HG03064 (cell line): ENCODE measurements around the gene COL27A1.

Source experiments
- ATAC-seq: cut with Tn5 transposase; IDR thresholded peaks from one replicate; pipeline ENCODE4 v1.9.1; 2021; ENCODE audit warnings: low read depth; ENCODE audit not compliant: unreplicated experiment

Gene COL27A1

DNA sequence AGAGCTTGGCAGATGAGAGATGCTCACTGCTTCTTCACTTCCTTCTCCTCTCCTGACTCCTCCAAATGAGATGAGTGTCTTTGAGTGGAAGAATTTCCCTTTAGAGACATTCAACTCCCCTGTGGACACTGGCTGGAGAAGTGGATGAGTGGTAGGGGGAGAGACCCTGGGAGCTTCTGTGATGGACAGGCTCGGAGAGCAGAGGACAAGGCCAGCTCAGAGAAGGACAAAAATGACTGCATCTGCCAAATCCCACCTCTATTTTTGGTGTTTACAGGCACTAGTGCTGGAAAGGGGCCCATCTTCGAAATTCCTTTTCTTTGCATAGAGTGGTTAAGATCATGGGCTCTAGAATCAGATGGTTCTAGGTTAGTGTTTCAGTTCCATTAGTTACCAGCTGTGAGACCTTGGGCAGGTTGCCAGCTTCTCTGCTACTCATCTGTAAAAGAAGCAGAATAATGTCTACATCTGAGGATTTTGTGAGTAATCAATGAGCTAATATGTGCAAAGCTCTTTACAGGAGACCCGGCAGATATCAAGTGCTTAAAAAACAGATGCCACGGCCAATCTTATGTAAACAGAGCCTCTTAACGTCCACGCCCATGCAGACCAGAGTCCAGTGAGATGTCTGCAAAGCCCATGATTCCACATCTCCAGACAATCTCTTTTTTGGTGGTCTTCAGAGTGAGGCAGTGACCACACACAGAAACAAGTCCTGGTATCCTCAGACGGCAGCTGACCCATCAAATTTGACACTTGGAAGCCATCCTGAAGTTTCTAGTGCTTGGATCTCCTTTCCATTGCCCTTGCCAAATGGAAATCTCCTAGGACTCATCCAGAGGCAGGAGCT lies 13.6 kb upstream of the COL27A1 start:
- ATAC-seq: no peak

GRCh38 chr9:114143234-114143633 lies 12.1 kb upstream of the COL27A1 start:
- ATAC-seq: no peak

DNA sequence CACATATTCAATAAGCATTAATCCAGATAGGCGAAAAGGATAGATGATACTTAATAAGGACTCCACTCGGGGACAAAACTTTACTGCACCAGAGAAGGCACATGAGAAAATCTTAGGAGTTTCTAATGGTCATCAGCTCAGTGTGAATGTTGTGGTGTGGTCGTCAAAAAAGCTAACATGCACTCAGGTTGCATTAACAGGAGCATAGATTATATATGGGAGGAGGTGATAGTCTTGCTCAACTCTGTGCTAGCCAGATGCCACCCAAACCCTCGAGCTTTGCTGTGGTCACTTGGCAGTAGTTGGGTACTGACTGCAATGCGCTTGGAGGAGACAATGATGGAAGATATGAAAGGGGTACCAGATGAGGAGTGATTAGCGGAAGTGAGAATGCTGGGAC lies 8.6 kb upstream of the COL27A1 start:
- no peak for ATAC-seq

DNA sequence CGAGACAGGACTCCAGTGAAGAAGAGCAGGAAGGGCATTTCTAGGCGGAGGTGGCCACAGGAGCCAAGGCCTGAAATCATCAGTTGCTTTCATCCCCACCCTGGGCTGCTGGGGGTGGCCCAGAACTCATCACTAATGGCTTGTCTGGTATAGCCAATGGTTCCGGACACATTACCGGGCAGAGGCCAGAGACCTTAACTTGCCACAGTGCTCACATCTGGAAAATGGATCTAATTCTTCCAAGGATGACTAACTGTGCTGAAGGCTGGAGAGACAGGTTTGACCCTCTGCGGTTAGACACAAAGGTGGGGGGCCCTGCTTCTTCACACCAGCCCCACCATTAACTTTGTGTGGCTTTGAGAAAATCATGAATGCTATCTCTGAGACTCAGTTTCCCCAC lies 6.2 kb upstream of the COL27A1 start:
- no peak for ATAC-seq

GRCh38 chr9:114149765-114150340 lies 5.5 kb upstream of the COL27A1 start:
- ATAC-seq: no peak

GRCh38 chr9:114150608-114151007 lies 4.7 kb upstream of the COL27A1 start:
- ATAC-seq: no peak

- no peak for ATAC-seq
Measured at GRCh38 chr9:114151426-114151956, 3.8 kb upstream of the COL27A1 start.

DNA sequence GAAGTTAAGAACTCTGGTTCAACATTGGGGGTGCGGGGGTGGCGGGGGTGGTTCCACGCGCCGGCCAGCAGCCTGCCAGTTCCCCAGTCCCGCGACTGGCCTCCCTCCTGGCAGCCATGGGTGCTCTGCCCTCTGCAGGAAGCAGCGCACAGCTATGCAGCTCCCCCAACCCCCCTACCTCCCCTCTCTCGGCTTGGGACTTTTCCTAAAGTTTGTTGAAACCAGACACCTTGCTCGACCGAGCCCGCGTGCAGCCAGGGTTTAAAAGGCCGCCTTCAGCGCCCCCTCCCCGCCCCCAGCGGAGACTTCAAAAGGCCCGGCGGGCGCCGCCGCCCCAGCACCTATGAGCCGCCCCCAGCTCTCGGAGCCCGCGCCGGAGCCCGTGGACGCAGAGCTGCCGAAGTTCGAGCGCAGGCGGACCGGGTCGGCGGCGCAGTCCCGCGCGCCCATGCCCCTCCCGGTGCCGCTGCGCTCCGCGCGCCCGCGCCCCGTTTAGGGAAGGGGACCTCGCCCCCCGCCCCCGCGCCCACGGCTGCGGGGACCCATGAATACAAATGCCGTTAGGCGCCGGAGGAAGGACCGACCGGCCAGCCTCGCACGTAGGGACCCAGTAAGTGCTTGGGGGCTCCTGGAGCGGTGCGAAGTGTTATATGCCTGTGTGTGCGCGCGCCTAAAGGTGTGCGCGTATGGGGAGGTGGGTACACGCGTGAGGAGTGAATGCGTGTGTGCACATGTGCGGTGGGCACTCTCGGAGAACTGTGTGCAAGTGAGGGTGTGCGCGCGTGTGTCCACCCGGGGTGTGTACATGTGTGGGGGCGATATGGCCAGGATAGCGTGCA lies 1.4 kb upstream of the COL27A1 start:
- ATAC-seq: no peak

DNA sequence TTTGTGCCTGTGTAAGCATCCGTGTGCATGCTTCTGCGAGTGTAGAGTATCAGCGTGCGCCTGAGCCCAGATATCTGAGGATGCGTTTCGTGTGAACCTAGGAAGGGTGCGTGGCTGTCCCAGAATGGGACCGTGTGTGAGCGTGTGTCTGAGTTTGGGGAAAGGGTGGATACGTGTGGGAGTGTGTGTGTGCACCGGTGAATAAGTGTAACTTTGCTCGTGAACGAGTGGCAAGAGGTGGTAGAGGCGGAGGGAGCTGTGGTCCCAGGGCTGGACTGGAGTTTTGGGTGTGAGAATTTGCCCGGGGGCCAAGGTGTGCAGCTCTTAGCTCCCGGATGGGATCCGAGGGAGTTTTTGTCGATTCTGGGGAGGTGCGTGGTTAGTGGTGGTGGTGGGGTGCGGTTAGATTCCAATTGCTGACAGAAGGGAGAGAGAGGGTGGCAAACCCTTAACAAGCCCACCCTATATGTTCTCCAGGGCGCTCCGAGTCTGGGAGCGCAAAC lies 686 bp upstream of the COL27A1 start:
- no peak for ATAC-seq

DNA sequence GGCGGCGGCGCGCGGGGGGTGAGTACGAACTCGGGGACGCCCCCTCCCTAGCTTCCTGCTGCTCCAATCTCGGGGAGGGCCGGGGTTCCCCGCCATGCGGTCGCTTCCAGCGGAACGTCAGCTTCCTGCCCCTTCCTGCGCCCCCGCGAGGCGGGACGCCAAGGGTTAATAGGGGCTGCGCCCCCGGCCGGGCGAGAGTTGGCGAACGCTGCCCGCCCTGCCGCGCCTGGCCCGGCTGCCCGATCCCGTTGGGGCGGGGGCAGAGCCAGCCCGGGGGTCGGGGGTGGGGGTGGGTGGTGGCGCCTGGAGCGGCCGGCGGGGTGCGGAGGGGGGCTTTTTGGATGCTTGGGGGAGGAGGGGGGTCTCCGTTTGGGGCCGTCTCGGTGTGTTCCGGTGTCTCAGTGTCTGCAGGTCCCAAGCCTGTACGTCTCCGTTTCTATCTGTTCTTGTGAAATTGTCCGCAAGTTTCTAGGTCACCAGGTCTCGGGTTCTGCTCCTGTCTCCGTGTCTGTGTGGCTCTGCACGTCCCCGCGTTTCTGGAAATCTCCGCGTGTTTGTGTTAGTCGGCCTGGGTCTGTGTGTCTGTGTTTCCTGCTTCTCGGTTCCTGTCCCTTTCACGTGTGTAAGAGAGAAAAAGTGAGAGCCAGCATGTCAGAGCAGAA lies 789 bp downstream of the COL27A1 start:
- no peak for ATAC-seq

DNA sequence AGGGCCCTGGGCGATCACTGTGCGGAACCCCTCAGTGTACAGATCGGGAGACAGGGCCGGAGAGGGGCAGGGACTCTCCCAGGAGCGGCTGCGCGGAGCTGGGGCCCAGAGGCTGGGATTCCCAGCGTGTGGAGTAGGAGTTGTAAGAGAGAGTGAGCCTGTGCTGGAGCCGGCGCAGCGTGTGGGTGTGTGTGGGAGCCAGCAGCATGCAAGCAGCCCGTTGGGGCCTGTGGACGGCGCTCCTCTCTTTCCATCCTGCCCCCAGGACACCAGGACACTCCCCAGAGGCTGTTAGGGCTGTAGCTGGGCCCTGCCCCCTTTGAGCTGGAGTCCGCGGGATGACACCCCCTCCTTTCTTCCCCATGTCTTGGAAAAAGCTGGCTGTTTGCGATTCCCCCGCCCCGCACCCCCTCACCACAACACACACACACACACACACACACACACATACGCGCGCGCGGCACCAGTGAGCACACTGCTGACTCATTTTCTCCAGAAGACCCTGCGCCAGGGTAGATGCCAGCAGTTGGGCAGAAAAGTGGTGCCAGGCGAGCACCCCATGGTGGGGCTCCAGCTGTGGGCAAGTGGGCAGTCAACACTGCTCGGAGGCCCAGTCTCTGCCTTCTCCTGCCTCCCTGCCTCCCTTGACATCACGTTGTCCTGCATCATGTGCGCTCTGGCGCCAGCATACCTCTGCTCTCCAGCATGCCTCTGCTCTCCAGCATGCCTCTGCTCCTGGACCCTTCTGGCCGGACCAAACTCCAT lies 1.5 kb downstream of the COL27A1 start:
- ATAC-seq: no peak

DNA sequence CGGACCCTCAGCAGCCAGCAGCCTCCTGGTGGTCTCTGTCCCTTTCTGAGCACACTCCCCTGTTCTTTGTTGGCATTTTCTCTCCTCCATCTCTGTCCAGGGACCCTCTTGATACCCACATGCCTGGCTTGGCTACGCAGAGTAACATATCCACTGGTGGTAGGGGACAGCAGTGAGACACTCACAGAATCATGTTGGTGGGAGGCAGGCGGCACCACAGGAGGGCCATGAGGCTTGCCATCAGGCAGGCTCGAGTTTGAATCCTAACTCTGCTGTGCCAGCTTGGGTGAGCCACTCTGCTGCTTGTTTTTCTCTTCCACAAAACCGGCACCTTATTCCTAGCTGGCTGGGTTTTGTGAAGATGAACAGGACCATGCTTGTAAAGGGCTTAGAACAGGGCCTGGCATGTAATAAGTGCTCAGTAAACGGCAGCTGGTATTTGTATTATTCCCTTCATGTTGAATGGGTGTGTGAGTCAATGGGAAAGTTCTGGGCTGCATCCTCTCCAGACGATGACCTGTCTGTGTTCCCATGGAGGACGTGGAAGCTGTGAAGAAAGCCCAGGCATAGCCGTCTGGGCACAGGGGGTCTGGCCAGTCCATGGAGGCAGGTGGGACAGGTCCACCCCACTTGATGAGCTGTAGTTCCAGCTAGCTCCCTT lies 2.3 kb downstream of the COL27A1 start:
- no peak for ATAC-seq

DNA sequence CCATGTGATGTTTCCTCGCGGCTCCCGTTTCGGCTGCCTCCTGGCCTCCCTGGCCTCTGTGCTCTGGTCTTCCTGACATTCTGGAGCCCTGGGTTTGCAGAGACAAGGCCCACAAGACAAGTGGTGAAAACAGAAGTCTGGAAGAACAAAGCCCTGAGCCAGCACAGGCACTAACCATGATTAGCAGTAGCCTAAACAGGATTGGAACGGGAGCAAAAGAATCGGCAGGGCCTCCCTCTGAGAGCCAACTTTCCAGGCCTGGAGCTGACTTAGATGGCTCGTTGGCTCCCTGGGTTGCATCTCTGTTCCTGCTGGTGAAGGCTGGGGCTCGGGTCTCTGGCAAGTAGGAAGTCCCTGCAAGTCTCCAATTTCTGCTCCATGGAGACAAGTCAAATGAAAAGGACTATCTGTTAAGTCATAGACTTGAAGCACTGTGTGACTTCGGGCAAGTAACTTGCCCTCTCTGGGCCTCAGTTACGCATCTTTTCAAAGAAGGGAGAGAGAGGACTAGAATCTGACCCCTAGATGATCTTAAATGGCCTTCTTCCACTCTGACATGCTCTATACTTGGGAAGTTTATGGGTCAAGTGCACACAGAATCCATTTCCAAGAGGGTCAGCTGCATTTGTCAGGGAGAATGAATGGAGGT lies 3.3 kb downstream of the COL27A1 start:
- no peak for ATAC-seq

DNA sequence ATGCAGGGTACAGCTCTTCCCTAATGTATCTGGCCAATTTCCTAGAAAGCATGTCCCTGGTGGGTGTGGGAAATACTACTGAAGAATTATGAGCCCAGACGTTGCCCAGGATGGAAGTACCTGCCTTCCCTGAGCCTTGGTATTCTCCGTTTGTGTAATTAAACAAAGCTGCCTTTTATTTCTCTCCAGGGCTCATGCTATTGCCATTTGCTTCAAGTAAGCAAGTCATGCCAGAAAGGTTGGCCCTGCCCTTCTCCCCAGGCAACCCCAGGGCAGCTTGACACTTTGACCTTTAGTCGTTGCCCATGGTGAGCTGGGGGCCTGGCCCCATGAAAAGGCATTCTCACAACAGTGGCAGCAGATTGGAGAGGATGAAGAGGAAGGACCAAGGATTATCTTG lies 4.4 kb downstream of the COL27A1 start:
- ATAC-seq: no peak

GRCh38 chr9:114161513-114161912 lies 6.2 kb downstream of the COL27A1 start:
- ATAC-seq: no peak

DNA sequence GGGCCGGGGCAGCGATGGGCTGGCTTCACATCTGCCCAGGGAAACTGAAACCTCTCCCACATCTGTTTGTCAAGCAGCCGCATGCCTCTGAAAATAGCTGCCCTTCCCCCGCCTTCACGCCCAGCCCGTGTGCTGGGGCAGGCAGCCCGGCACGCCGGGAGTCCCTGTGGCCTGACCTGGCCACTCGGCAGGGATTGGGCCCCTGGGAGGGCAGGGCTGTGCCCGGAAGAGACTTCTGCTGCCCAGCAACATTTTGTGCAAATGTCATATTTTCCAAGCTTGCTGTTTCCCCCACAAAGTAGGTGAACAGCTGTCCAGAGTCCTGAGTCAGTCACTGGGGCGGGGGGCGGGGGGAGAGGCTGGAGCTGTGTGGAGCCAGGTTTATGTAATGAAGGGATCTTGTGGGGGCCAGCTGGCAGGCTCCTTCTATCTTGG lies 8.2 kb downstream of the COL27A1 start:
- no peak for ATAC-seq

DNA sequence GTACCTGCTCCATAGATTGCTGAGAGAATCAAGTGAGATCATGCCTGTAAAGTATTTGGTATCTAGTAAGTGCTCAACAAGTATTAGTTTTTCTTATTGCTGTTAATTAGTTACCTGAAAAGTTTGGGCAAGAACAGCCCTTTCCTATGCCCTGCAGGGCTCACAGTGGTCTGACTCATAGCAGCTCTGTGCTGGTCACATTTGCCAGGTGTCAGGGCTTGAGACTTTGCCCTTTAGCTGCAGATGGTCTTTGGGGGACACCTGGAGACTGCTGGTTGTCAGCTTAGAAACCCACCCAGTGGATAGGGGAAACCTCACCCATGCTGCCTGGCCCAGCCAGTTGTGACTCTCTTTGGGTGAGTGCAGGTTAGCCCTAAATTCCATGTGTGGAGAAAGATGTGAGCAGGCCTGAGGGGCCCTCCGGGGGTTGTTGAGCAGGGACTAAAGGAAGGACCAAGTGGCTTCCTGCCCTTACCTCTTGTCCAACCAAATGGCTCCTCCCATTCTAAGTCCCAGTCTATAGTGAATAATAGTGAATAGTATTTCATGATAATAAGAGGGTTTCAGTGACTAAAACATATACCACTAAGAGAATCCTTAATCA lies 9.0 kb downstream of the COL27A1 start:
- no peak for ATAC-seq

DNA sequence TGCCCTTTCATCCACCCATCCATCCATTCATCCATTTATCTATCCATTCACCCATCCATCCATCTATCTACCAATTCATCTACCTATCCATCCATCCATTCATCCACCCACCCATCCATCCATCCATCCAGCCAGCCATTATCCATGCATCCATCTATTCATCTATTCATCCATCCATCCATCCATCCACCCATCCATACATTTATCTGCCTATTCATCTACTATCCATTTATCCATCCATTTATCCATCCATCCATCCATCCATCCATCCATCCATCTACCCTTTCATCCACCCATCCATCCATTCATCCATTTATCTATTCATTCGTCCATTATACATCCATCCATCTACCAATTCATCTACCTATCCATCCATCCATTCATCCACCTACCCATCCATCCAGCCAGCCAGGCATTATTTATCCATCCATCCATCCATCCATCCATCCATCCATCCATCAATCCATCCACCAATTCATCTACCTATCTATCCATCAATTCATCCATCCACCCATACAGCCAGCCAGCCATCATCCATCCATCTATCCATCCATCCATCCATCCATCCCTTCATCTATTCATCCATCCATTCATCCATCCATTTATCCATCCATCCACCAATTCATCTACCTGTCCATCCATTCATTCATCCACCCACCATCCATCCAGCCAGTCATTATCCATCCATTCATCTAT lies 10.2 kb downstream of the COL27A1 start:
- no peak for ATAC-seq
